ENCODE data around the gene STIM2. TPM values are rescaled to one million over a fixed set of nuclear protein-coding genes. Genes with fewer than 3 reads are reported as not detected.

STIM2 gene
- total and polyA plus RNA-seq, 2 donors (not counting 1 experiment from before 2014, with no cell fraction given), result 19.0 to 33.0 TPM

- Histone ChIP-seq H3K36me3 (ENCODE audit: control insufficient read depth, insufficient read depth, low read length) (no peaks in the 10 kb centered on the region), H3K9me3 (ENCODE audit: control insufficient read depth, insufficient read depth, low read depth, low read length) (no peaks in the 10 kb centered on the region), H3K9ac (ENCODE audit: insufficient read depth, low read length) (no peak overlapping the region), H3K79me2 (ENCODE audit: control insufficient read depth, insufficient read depth, low read length) (no peaks in the 10 kb centered on the region), H3K4me2 (ENCODE audit: extremely low read depth, insufficient read depth, low read length) (no peak overlapping the region), H2AFZ (ENCODE audit: low read length) (no peak overlapping the region), H4K20me1 (ENCODE audit: control insufficient read depth, extremely low read depth, insufficient read depth, low read length) (no peaks in the 10 kb centered on the region), H3K4me1 (ENCODE audit: control insufficient read depth, extremely low read depth, insufficient read depth, low read length) (peaks cover 7% of the 10 kb centered on the region), H3K4me3 (replicated peaks in 1 of 4; ENCODE audit: control extremely low read depth in 1 of 4, insufficient read depth in 1 of 4, low read depth in 3 of 4, low read length in 4 of 4) (no peak overlapping the region), H3K27ac (ENCODE audit: insufficient read depth, low read length) (no peak overlapping the region), H3K27me3 (ENCODE audit: control insufficient read depth, insufficient read depth, low read length) (no peaks in the 10 kb centered on the region)
- DNase-seq (ENCODE audit: low read depth in 2 of 2), result peak; percentile 62 to 81
- TF ChIP-seq EZH2 (IDR thresholded peaks at IDR 0.05; ENCODE audit: low read length, missing control alignments) (no peak), CTCF (conservative IDR thresholded peaks at IDR 0.05 in 1 of 2, IDR thresholded peaks at IDR 0.05 in 1 of 2; ENCODE audit: low read depth in 1 of 2, low read length in 2 of 2) (peak; percentile 91 to 94)
Observed at GRCh38 chr4:27010334-27010940, 149.8 kb downstream of the STIM2 start.

GRCh38 chr4:27011401-27011800 is 150.8 kb downstream of the STIM2 start:
- no peak overlapping the region for H3K4me2 ChIP-seq (ENCODE audit: extremely low read depth, insufficient read depth, low read length)

GRCh38 chr4:27013012-27013411 is 152.4 kb downstream of the STIM2 start:
- Histone ChIP-seq H3K9me3 (ENCODE audit: control insufficient read depth, insufficient read depth, low read depth, low read length) (no peaks in the 10 kb centered on the region), H2AFZ (ENCODE audit: low read length) (no peak overlapping the region), H3K9ac (ENCODE audit: insufficient read depth, low read length) (no peak overlapping the region), H3K27me3 (ENCODE audit: control insufficient read depth, insufficient read depth, low read length) (no peaks in the 10 kb centered on the region), H3K27ac (ENCODE audit: insufficient read depth, low read length) (no peak overlapping the region), H3K4me3 (replicated peaks in 1 of 4; ENCODE audit: control extremely low read depth in 1 of 4, insufficient read depth in 1 of 4, low read depth in 3 of 4, low read length in 4 of 4) (no peak overlapping the region), H4K20me1 (ENCODE audit: control insufficient read depth, extremely low read depth, insufficient read depth, low read length) (no peaks in the 10 kb centered on the region), H3K36me3 (ENCODE audit: control insufficient read depth, insufficient read depth, low read length) (peaks cover 2% of the 10 kb centered on the region), H3K4me2 (ENCODE audit: extremely low read depth, insufficient read depth, low read length) (no peak overlapping the region), H3K79me2 (ENCODE audit: control insufficient read depth, insufficient read depth, low read length) (no peaks in the 10 kb centered on the region), H3K4me1 (ENCODE audit: control insufficient read depth, extremely low read depth, insufficient read depth, low read length) (peaks cover 2% of the 10 kb centered on the region)
- no peak for DNase-seq (ENCODE audit: low read depth in 2 of 2)
- TF ChIP-seq CTCF (conservative IDR thresholded peaks at IDR 0.05 in 1 of 2, IDR thresholded peaks at IDR 0.05 in 1 of 2; ENCODE audit: low read depth in 1 of 2, low read length in 2 of 2) (no peak), EZH2 (IDR thresholded peaks at IDR 0.05; ENCODE audit: low read length, missing control alignments) (no peak)

More at GRCh38 chr4:27011401-27011800, 150.8 kb downstream of the STIM2 start:
- H3K4me1 ChIP-seq (ENCODE audit: control insufficient read depth, extremely low read depth, insufficient read depth, low read length), result peaks cover 5% of the 10 kb centered on the region
- H3K79me2 ChIP-seq (ENCODE audit: control insufficient read depth, insufficient read depth, low read length), result no peaks in the 10 kb centered on the region
- no peak overlapping the region for H3K27ac ChIP-seq (ENCODE audit: insufficient read depth, low read length)
- DNase-seq (ENCODE audit: low read depth in 2 of 2), result no peak
- no peaks in the 10 kb centered on the region for H3K27me3 ChIP-seq (ENCODE audit: control insufficient read depth, insufficient read depth, low read length)
- no peak for TF ChIP-seq EZH2 (IDR thresholded peaks at IDR 0.05; ENCODE audit: low read length, missing control alignments)
- no peak for TF ChIP-seq CTCF (conservative IDR thresholded peaks at IDR 0.05 in 1 of 2, IDR thresholded peaks at IDR 0.05 in 1 of 2; ENCODE audit: low read depth in 1 of 2, low read length in 2 of 2)
- H3K36me3 ChIP-seq (ENCODE audit: control insufficient read depth, insufficient read depth, low read length), result no peaks in the 10 kb centered on the region
- H3K9ac ChIP-seq (ENCODE audit: insufficient read depth, low read length), result no peak overlapping the region
- no peaks in the 10 kb centered on the region for H3K9me3 ChIP-seq (ENCODE audit: control insufficient read depth, insufficient read depth, low read depth, low read length)
- H2AFZ ChIP-seq (ENCODE audit: low read length), result no peak overlapping the region
- no peaks in the 10 kb centered on the region for H4K20me1 ChIP-seq (ENCODE audit: control insufficient read depth, extremely low read depth, insufficient read depth, low read length)
- H3K4me3 ChIP-seq (replicated peaks in 1 of 4; ENCODE audit: control extremely low read depth in 1 of 4, insufficient read depth in 1 of 4, low read depth in 3 of 4, low read length in 4 of 4), result no peak overlapping the region
